ENCODE data around the gene FAM117B. TPM values are rescaled to one million over a fixed set of nuclear protein-coding genes. Genes with fewer than 3 reads are reported as not detected.

Gene FAM117B
- total RNA-seq, 1 experiment from 2014 or later, result 24.0 TPM

DNA sequence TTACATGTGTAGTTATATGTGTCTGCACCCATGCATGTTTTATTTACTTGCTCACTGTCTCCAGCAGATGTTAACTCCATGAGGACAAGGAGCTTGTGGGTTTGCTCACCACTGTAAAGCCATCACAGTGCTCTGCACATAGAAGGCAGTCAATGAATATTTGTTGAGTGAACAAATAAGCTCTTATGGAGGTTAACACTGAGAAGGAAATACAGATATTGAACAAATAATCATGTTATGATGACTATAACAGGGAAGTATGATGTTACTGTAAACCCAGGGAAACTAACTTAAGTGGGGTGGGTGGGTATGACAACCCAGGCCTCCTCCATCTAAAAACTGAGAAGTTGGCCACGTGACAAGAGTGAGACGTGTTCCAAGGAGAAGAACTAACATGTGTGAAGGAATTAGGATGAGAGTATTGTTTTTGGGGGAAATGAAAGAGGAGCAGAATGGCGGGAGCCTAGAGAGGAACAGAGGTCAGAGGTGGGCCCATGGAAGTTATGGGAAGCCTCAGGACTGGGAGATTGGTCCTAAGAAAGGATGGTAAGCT, 6.0 kb upstream of the FAM117B start:
- H3T11ph ChIP-seq (ENCODE audit: low read length), result no peak overlapping the region

More for the DNA sequence above, 6.0 kb upstream of the FAM117B start:
- H3K27me3 Mint-ChIP-seq (ENCODE audit: low read depth), result no peaks in the 10 kb centered on the region
- Histone ChIP-seq H2BK15ac (ENCODE audit: low read depth, low read length) (no peak overlapping the region), H2BK5ac (ENCODE audit: insufficient read length, low read length) (no peak overlapping the region), H3K79me1 (ENCODE audit: insufficient read depth, low read depth, low read length, poor library complexity, severe bottlenecking) (no peaks in the 10 kb centered on the region), H3K14ac (ENCODE audit: insufficient read depth, low read length) (no peak overlapping the region), H3K4me2 (ENCODE audit: insufficient read depth, insufficient read length, low read length) (no peak overlapping the region), H3K18ac (ENCODE audit: insufficient read length, low read depth, low read length) (no peak overlapping the region), H3K27ac (ENCODE audit: insufficient read length, low read depth, low read length) (no peak overlapping the region), H2AFZ (ENCODE audit: low read length) (no peak overlapping the region), H4K20me1 (ENCODE audit: control insufficient read depth, insufficient read depth, insufficient read length) (no peaks in the 10 kb centered on the region), H3K23me2 (ENCODE audit: insufficient read length, low read depth, low read length, poor library complexity, severe bottlenecking) (no peaks in the 10 kb centered on the region), H3K9me3 (ENCODE audit: control insufficient read depth, low read depth, low read length) (no peaks in the 10 kb centered on the region), H2BK12ac (ENCODE audit: insufficient read length, low read depth, low read length) (no peak overlapping the region), H3K4me1 (ENCODE audit: insufficient read depth, low read length) (no peaks in the 10 kb centered on the region), H3K23ac (ENCODE audit: insufficient read length, low read depth, low read length) (no peak overlapping the region), H3K4ac (ENCODE audit: low read depth, low read length) (no peak overlapping the region), H4K5ac (ENCODE audit: insufficient read length, low read depth, low read length) (no peak overlapping the region), H2BK120ac (ENCODE audit: low read depth, low read length, poor library complexity, severe bottlenecking) (no peak overlapping the region), H2BK20ac (ENCODE audit: low read depth, low read length, poor library complexity, severe bottlenecking) (no peak overlapping the region), H2AK5ac (ENCODE audit: insufficient read length, low read length) (no peak overlapping the region), H3K56ac (ENCODE audit: insufficient read length, low read depth, low read length) (no peak overlapping the region), H4K91ac (ENCODE audit: insufficient read length, low read depth, low read length) (no peak overlapping the region), H3K79me2 (ENCODE audit: insufficient read depth, low read length) (no peaks in the 10 kb centered on the region; the same call in 1 of the 2 replicates), H3K9ac (ENCODE audit: extremely low read depth, insufficient read length, low read length) (no peak overlapping the region), H3K27me3 (ENCODE audit: insufficient read depth, low read length) (no peaks in the 10 kb centered on the region), H4K8ac (replicated peaks; ENCODE audit: insufficient read length, low read depth, low read length) (no peak overlapping the region)
- peaks cover under 1 to 4% of the 10 kb centered on the region in 2 experiments for H3K4me1 Mint-ChIP-seq
- DNase-seq, result no peak
- 100% methylated on average over 1 of the region's 3 CpGs for WGBS (ENCODE audit: extremely low coverage, insufficient read length, low lambda C conversion rate)
- no peak overlapping the region for H3K4me3 Mint-ChIP-seq
- H3K9me3 Mint-ChIP-seq, result no peaks in the 10 kb centered on the region
- no peak overlapping the region for H3K27ac Mint-ChIP-seq
- TF ChIP-seq, protein P1, sequence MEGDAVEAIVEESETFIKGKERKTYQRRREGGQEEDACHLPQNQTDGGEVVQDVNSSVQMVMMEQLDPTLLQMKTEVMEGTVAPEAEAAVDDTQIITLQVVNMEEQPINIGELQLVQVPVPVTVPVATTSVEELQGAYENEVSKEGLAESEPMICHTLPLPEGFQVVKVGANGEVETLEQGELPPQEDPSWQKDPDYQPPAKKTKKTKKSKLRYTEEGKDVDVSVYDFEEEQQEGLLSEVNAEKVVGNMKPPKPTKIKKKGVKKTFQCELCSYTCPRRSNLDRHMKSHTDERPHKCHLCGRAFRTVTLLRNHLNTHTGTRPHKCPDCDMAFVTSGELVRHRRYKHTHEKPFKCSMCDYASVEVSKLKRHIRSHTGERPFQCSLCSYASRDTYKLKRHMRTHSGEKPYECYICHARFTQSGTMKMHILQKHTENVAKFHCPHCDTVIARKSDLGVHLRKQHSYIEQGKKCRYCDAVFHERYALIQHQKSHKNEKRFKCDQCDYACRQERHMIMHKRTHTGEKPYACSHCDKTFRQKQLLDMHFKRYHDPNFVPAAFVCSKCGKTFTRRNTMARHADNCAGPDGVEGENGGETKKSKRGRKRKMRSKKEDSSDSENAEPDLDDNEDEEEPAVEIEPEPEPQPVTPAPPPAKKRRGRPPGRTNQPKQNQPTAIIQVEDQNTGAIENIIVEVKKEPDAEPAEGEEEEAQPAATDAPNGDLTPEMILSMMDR (conservative IDR thresholded peaks at IDR 0.05), result no peak
- no peaks in the 10 kb centered on the region for H3K36me3 Mint-ChIP-seq (ENCODE audit: insufficient read depth in 1 of 3, low read depth in 3 of 3)

All from H9 (cell line).